ENCODE measurements around the gene STAU1.

STAU1 gene

DNA sequence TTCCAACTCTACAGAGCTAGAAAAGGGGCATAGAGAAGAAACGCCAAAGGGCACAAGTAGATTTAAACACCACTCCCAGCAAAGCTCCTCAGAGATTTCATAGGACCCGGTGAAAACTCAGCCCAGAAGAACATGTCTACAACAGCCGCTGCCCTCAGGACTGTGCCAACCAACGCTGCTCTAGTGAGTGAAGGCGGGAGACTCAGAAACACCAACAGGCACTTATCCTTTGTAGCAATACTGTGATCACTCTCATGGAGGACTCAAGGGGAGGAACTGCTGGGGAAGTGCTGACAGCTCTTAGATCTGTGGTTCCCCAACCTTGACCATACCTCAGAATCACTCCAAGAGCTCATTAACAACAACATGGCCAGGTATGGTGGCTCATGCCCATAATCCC is 39.5 kb downstream of the STAU1 start:
- no CpG with 5 or more reads among the region's 5 CpGs for WGBS (ENCODE audit: extremely low coverage, insufficient coverage, insufficient read length)
- Histone ChIP-seq H4K12ac (ENCODE audit: low read depth, low read length) (no peak overlapping the region), H3K14ac (ENCODE audit: low read length) (no peak overlapping the region), H3K9me3 (ENCODE audit: insufficient read depth, low read depth, low read length) (no peaks in the 10 kb centered on the region), H2BK120ac (ENCODE audit: insufficient read depth, low read length, poor library complexity) (no peak overlapping the region), H4K8ac (ENCODE audit: low read depth, low read length) (no peak overlapping the region), H3K36me3 (ENCODE audit: control insufficient read depth in 1 of 2, insufficient read depth in 2 of 2, low read length in 2 of 2) (peaks cover 32 to 34% of the 10 kb centered on the region in 2 experiments), H4K91ac (ENCODE audit: low read depth, low read length) (no peak overlapping the region), H3K9ac (ENCODE audit: low read length) (no peak overlapping the region), H3K4me3 (ENCODE audit: low read depth, low read length) (no peak overlapping the region), H3K27me3 (ENCODE audit: insufficient read depth, low read length) (no peaks in the 10 kb centered on the region), H3K4ac (ENCODE audit: low read depth, low read length) (no peak overlapping the region), H3K4me1 (ENCODE audit: control insufficient read depth in 1 of 2, insufficient read depth in 2 of 2, low read length in 2 of 2) (no peaks in the 10 kb centered on the region), H3K79me1 (ENCODE audit: low read length) (no peaks in the 10 kb centered on the region), H2BK5ac (ENCODE audit: low read depth, low read length, poor library complexity) (no peak overlapping the region), H2AFZ (ENCODE audit: insufficient read depth, low read length, poor library complexity) (no peak overlapping the region), H2BK12ac (ENCODE audit: low read length) (no peak overlapping the region), H3K18ac (ENCODE audit: low read length) (no peak overlapping the region), H2AK5ac (ENCODE audit: low read length) (no peak overlapping the region), H3K4me2 (ENCODE audit: low read length) (no peak overlapping the region), H3K27ac (ENCODE audit: low read depth, low read length) (no peak overlapping the region), H3K23ac (ENCODE audit: low read length) (no peak overlapping the region), H3K79me2 (ENCODE audit: control insufficient read depth, insufficient read depth, low read length, poor library complexity) (no peaks in the 10 kb centered on the region)
- DNase-seq = no peak

DNA sequence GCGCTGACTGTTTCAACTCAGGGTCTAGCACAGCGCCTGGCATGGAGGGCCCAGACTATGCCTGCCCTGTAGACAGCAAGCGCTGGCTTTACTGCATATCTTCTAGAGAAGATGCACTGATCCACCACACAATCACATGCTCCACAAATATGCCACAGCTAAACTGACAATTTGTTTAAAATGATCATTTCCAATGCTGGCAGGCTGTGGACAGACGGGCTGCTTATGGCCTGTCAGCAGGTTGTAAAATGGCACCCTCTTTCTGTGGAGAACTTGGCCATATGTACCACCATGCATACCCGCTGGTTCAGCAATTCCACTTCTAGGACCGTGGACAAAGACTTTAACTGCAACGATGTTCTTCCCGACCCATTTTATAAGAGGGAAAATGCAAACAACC is 40.8 kb downstream of the STAU1 start:
- Histone ChIP-seq H3K36me3 (ENCODE audit: control insufficient read depth in 1 of 2, insufficient read depth in 2 of 2, low read length in 2 of 2) (peaks cover 29 to 31% of the 10 kb centered on the region in 2 experiments), H4K91ac (ENCODE audit: low read depth, low read length) (no peak overlapping the region), H3K4me1 (ENCODE audit: control insufficient read depth in 1 of 2, insufficient read depth in 2 of 2, low read length in 2 of 2) (no peaks in the 10 kb centered on the region), H3K27ac (ENCODE audit: low read depth, low read length) (no peak overlapping the region), H4K12ac (ENCODE audit: low read depth, low read length) (no peak overlapping the region), H3K4ac (ENCODE audit: low read depth, low read length) (no peak overlapping the region), H2BK12ac (ENCODE audit: low read length) (no peak overlapping the region), H2AK5ac (ENCODE audit: low read length) (no peak overlapping the region), H3K27me3 (ENCODE audit: insufficient read depth, low read length) (no peaks in the 10 kb centered on the region), H2BK120ac (ENCODE audit: insufficient read depth, low read length, poor library complexity) (no peak overlapping the region), H4K8ac (ENCODE audit: low read depth, low read length) (no peak overlapping the region), H3K14ac (ENCODE audit: low read length) (no peak overlapping the region), H3K9me3 (ENCODE audit: insufficient read depth, low read depth, low read length) (no peaks in the 10 kb centered on the region), H3K79me1 (ENCODE audit: low read length) (no peaks in the 10 kb centered on the region), H3K4me2 (ENCODE audit: low read length) (no peak overlapping the region), H3K23ac (ENCODE audit: low read length) (no peak overlapping the region), H2BK5ac (ENCODE audit: low read depth, low read length, poor library complexity) (no peak overlapping the region), H3K9ac (ENCODE audit: low read length) (no peak overlapping the region), H3K18ac (ENCODE audit: low read length) (no peak overlapping the region), H3K79me2 (ENCODE audit: control insufficient read depth, insufficient read depth, low read length, poor library complexity) (no peaks in the 10 kb centered on the region), H3K4me3 (ENCODE audit: low read depth, low read length) (no peak overlapping the region), H2AFZ (ENCODE audit: insufficient read depth, low read length, poor library complexity) (no peak overlapping the region)
- WGBS (ENCODE audit: extremely low coverage, insufficient coverage, insufficient read length) = no CpG with 5 or more reads among the region's 8 CpGs
- no peak for DNase-seq

DNA sequence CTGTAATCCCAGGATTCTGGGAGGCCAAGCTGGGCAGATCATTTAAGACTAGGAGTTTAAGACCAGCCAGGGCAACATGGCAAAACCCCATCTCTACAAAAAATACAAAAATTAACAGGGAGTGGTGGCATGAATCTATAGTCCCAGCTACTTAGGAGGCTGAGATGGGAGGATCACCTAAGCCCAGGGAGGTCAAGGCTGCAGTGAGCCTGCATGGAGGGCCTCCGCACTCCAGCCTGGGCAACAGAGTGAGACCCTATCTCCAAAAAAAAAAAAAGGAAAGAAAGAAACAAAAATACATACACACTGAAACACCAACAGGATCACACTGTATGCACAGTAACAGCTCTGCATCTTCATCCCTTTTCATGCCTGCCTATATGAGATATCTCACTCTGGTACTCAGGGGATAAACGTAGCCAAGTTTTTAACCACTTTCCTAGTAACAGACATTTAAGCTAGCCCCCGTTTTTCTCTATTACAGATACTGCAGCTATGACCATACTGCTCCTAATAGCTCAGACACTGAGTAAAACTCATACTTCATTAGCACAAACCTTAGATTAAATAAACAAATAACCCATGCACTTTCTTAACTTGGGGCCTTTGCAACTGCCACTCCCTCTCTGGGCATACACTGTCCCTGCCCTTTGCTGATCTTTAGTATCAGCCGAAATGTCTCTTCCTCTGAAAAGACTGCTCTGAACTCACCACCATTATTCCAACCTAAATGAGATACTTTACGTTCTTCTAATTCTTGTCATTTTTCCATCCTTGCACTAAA is 41.5 kb downstream of the STAU1 start:
- H3K27me3 ChIP-seq (ENCODE audit: insufficient read depth, low read length) = no peaks in the 10 kb centered on the region
- H3K27ac ChIP-seq (ENCODE audit: low read depth, low read length) = no peak overlapping the region
- H2BK5ac ChIP-seq (ENCODE audit: low read depth, low read length, poor library complexity) = no peak overlapping the region
- no peak overlapping the region for H3K4ac ChIP-seq (ENCODE audit: low read depth, low read length)
- no peak overlapping the region for H3K9ac ChIP-seq (ENCODE audit: low read length)
- no peak overlapping the region for H2BK12ac ChIP-seq (ENCODE audit: low read length)
- DNase-seq = no peak
- no peak overlapping the region for H2AFZ ChIP-seq (ENCODE audit: insufficient read depth, low read length, poor library complexity)
- no peak overlapping the region for H3K14ac ChIP-seq (ENCODE audit: low read length)
- no peaks in the 10 kb centered on the region for H3K79me1 ChIP-seq (ENCODE audit: low read length)
- H2BK120ac ChIP-seq (ENCODE audit: insufficient read depth, low read length, poor library complexity) = no peak overlapping the region
- no peak overlapping the region for H2AK5ac ChIP-seq (ENCODE audit: low read length)
- H3K79me2 ChIP-seq (ENCODE audit: control insufficient read depth, insufficient read depth, low read length, poor library complexity) = no peaks in the 10 kb centered on the region
- no peak overlapping the region for H4K91ac ChIP-seq (ENCODE audit: low read depth, low read length)
- H4K8ac ChIP-seq (ENCODE audit: low read depth, low read length) = no peak overlapping the region
- H3K23ac ChIP-seq (ENCODE audit: low read length) = no peak overlapping the region
- no peaks in the 10 kb centered on the region for H3K9me3 ChIP-seq (ENCODE audit: insufficient read depth, low read depth, low read length)
- H3K4me1 ChIP-seq (ENCODE audit: control insufficient read depth in 1 of 2, insufficient read depth in 2 of 2, low read length in 2 of 2) = no peaks in the 10 kb centered on the region
- no peak overlapping the region for H3K4me2 ChIP-seq (ENCODE audit: low read length)
- H4K12ac ChIP-seq (ENCODE audit: low read depth, low read length) = no peak overlapping the region
- no CpG with 5 or more reads among the region's 5 CpGs for WGBS (ENCODE audit: extremely low coverage, insufficient coverage, insufficient read length)
- H3K18ac ChIP-seq (ENCODE audit: low read length) = no peak overlapping the region
- H3K36me3 ChIP-seq (ENCODE audit: control insufficient read depth in 1 of 2, insufficient read depth in 2 of 2, low read length in 2 of 2) = peaks cover 29 to 31% of the 10 kb centered on the region in 2 experiments
- H3K4me3 ChIP-seq (ENCODE audit: low read depth, low read length) = no peak overlapping the region

DNA sequence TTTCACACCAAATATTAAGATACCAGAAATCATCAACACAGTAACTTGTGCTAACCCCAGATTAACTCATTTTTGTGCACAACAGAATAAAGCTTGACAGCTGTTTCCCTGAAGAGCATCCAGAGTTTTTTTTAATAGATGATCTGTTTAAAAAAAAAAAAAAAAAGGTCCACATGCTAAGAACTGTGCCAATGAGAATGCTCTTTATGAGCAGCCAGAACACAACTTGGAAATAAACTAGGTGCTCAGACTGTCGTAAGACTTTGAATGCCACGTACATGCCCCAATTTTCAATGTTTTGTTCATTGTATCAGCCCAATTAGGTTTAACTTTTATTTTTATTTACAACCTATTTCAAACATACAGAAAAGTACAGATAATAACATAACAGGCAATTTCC is 47.3 kb downstream of the STAU1 start:
- DNase-seq = no peak
- no peak overlapping the region for H2BK120ac ChIP-seq (ENCODE audit: insufficient read depth, low read length, poor library complexity)
- no CpG with 5 or more reads among the region's 2 CpGs for WGBS (ENCODE audit: extremely low coverage, insufficient coverage, insufficient read length)
- H3K4me1 ChIP-seq (ENCODE audit: control insufficient read depth in 1 of 2, insufficient read depth in 2 of 2, low read length in 2 of 2) = no peaks in the 10 kb centered on the region
- H2BK12ac ChIP-seq (ENCODE audit: low read length) = no peak overlapping the region
- H2AFZ ChIP-seq (ENCODE audit: insufficient read depth, low read length, poor library complexity) = no peak overlapping the region
- no peak overlapping the region for H3K27ac ChIP-seq (ENCODE audit: low read depth, low read length)
- no peak overlapping the region for H4K8ac ChIP-seq (ENCODE audit: low read depth, low read length)
- H3K9ac ChIP-seq (ENCODE audit: low read length) = no peak overlapping the region
- no peak overlapping the region for H3K23ac ChIP-seq (ENCODE audit: low read length)
- H3K27me3 ChIP-seq (ENCODE audit: insufficient read depth, low read length) = no peaks in the 10 kb centered on the region
- H3K4ac ChIP-seq (ENCODE audit: low read depth, low read length) = no peak overlapping the region
- no peak overlapping the region for H2BK5ac ChIP-seq (ENCODE audit: low read depth, low read length, poor library complexity)
- H3K36me3 ChIP-seq (ENCODE audit: control insufficient read depth in 1 of 2, insufficient read depth in 2 of 2, low read length in 2 of 2) = peaks cover 7 to 9% of the 10 kb centered on the region in 2 experiments
- no peak overlapping the region for H4K12ac ChIP-seq (ENCODE audit: low read depth, low read length)
- H3K4me3 ChIP-seq (ENCODE audit: low read depth, low read length) = no peak overlapping the region
- no peak overlapping the region for H3K18ac ChIP-seq (ENCODE audit: low read length)
- no peaks in the 10 kb centered on the region for H3K9me3 ChIP-seq (ENCODE audit: insufficient read depth, low read depth, low read length)
- no peak overlapping the region for H4K91ac ChIP-seq (ENCODE audit: low read depth, low read length)
- no peak overlapping the region for H3K4me2 ChIP-seq (ENCODE audit: low read length)
- no peaks in the 10 kb centered on the region for H3K79me1 ChIP-seq (ENCODE audit: low read length)
- H2AK5ac ChIP-seq (ENCODE audit: low read length) = no peak overlapping the region
- H3K79me2 ChIP-seq (ENCODE audit: control insufficient read depth, insufficient read depth, low read length, poor library complexity) = no peaks in the 10 kb centered on the region
- H3K14ac ChIP-seq (ENCODE audit: low read length) = no peak overlapping the region
